K562 (cell line): ENCODE results near the gene ADAMTS1.

Experiments used
- ZBTB8A ChIP-seq: fragments of 450-650 bp; IDR thresholded peaks from 2 replicates; pipeline ENCODE4 v1.6.1; 2018; ENCODE audit warnings: mild to moderate bottlenecking, moderate library complexity; ENCODE audit not compliant: partially characterized antibody
- ZNF133 ChIP-seq: fragments of 250-450 bp; sonication (Bioruptor Pico); IDR thresholded peaks from 2 replicates; pipeline ENCODE4 v1.4.0; 2020; ENCODE audit warnings: mild to moderate bottlenecking

DNA sequence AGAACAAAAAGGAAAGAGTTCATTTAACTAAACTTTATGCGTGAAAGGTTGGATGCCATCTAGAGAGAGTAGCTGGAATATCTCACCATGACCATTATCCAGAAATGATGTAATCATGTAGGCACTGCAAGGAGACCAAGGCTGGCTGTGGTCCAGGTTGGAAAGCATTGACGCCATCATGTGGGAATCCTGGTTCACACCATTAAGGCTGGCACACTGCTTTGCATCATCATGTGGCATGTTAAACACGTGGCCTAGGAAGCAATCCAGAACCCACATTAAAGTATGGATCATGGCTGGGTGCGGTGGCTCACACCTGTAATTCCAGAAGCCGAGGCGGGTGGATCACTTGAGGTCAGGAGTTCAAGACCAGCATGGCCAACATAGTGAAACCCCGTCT, 4.3 kb downstream of the ADAMTS1 start:
- TF ChIP-seq ZBTB8A (no peak), ZNF133 (no peak)
